ENCODE measurements around the gene CAV3.

The CAV3 gene

DNA sequence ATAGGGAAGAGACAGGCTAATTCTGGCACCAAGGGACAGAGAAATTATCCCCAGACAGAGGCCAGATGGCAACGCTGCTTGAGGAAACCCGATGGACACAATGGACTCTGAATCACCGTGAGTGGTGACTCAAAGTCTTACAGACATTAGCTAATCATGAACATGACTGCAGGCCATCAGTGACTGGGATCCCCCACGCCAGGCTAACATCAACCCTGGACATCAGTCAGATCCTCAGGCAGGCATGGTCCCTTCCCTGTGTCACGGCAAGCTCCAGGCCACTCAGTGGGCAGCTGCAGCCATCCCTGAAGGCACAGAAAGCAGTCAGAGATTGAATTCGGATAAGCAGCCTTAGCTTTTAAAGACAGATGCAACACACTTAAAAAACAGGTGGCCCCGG, 59.6 kb downstream of the CAV3 start:
- no peak for DNase-seq (ENCODE audit: low spot score)
- no peak for FAIRE-seq

DNA sequence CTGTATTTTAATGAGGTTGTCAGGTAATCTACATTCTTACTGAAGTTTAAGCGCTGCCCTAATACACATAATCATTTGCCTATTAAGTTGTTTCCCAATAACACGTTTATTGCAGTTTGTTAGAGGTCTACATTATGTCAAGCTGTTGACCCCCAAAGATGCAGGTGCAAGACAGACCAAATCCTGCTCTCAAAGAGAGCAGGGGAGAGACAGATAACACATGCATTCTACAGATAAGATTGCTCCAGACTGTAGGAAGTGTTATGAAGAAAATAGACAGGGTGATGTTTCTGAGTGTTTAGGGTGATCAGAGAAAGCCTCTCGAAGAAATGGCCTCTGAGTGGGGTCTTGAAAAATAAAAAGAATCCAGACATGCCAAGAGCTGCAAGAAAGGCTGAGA, 60.6 kb downstream of the CAV3 start:
- FAIRE-seq (no peak), DNase-seq (ENCODE audit: low spot score) (no peak)

Measured in urothelium cell line (cell line).